HG03342 (cell line): ENCODE results near the gene NBPF11.
"Not testable (repeated sequence)": the region's sequence is repeated elsewhere in the genome, so short reads cannot be mapped to it uniquely, and the experiment has no call there.

Experiments
- ATAC-seq: cut with Tn5 transposase; IDR thresholded peaks from one replicate; pipeline ENCODE4 v1.9.1; 2021; ENCODE audit warnings: mild to moderate bottlenecking, moderate library complexity; ENCODE audit not compliant: unreplicated experiment

NBPF11 gene

GRCh38 chr1:148060294-148060701 is 91.8 kb downstream of the NBPF11 start:
- not testable (repeated sequence) for ATAC-seq

- ATAC-seq: not testable (repeated sequence)
These were observed 94.7 kb downstream of the NBPF11 start for GRCh38 chr1:148057384-148057783.
